ENCODE measurements around the gene LIFR.
"Not testable (repeated sequence)": the region's sequence is repeated elsewhere in the genome, so short reads cannot be mapped to it uniquely, and the experiment has no call there.

LIFR gene

GRCh38 chr5:38582293-38582974 lies 26.0 kb upstream of the LIFR start:
- no peak for DNase-seq

DNA sequence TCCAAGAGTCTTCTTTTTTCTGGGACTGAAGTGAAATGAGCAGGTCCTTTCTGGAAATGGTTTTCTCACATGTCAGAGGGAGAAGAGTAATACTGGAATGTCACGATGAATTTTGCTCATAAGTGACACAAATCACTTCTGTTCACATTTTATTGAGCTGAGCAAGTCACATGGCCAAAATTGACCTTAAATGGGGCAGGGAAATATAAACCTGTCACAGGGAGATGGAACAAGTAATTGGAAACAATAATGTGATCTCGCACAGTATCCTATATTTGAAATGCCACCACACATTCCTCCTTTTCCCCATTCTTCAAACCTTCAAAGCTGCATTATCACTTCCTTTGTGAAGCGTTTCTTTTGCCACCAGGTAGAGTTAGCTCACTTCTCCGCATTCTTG lies 25.2 kb upstream of the LIFR start:
- no peak for DNase-seq

GRCh38 chr5:38579105-38579504 lies 22.7 kb upstream of the LIFR start:
- DNase-seq: no peak

DNA sequence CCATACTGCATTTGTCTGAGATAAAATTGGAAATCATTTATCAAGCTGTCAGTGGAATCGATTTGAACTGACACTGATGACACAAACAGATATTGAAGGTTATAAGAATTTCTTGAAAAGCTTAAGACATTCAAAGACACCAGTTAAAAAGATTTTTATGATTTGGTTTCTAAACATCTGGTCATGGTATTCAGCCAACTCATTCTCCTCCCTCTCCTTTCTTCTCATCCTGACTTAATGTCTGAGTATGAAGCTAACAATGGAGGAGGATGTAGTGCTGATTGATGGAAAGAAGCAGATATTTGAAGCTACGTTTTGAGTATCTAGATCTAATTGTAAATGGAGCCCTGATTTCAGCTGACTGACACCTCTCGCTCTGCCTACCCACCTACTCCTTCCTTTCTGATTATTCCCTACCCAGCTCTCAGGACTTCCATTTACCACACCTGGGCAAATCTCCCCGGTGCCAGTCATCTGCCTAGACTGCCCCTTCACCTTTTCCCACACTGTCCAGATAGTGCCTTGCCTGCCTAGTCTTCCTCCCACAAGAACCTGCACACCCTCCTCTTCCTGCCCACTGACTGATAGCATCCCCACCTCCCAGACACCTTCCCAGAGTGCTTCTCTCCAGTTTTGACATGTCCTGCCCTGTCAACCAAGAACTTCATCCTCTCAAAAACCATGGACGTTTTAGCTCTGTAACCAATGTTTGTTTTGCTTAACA lies 20.7 kb upstream of the LIFR start:
- DNase-seq: no peak

GRCh38 chr5:38576442-38576841 lies 20.0 kb upstream of the LIFR start:
- DNase-seq: no peak

GRCh38 chr5:38575476-38575875 lies 19.0 kb upstream of the LIFR start:
- DNase-seq: no peak

GRCh38 chr5:38574009-38574408 lies 17.6 kb upstream of the LIFR start:
- DNase-seq: no peak

DNA sequence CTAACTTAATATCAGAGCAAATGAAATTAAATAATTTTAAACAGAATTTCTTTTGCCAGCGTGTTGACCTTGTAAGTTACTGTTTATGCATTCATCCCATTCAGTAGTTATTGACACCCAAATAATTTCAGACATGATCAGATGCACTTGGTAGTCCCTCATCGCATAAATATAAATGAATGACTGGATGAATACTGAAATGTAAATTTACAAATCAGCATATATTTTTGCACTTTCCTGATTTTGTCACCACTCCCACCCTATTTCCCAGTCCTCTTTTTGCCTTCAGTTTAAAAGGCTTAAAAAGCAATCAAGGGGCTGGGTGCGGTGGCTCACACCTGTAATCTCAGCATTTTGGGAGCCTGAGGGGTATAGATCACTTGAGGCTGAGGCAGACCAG lies 17.1 kb upstream of the LIFR start:
- DNase-seq: no peak

DNA sequence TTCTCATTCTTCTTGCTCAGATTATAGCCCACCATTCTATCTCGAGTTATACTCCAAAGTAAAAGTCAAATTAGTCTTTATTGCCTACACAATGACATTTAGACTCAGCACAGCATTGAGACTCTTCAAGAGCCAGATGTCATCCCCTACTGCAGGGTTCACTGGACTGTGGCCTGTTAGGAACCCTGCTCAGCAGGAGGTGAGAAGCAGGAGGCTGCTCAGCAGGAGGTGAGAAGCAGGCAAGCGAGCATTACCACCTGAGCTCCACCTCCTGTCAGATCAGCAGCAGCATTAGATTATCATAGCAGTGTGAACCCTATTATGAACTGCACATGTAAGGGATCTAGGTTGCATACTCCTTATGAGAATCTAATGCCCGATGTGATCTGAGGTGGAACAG lies 12.7 kb upstream of the LIFR start:
- no peak for DNase-seq

DNA sequence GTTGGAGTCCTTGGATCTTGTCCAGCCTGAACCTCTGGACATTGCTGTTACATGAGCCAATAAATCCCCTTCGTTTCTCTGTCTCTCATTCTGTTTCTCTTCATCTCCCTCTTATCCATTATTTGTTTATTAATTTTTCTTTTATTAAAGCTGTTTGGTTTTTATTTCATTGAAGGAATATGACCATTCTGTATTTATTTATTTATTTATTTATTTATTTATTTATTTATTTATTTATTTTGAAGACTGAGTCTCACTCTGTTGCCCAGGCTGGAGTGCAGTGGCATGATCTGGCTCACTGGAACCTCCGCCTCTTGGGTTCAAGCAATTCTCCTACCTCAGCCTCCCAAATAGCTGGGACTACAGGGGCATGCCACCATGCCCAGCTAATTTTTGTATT lies 10.9 kb upstream of the LIFR start:
- not testable (repeated sequence) for DNase-seq

- no peak for DNase-seq
Observed at GRCh38 chr5:38563624-38564023, 7.2 kb upstream of the LIFR start.

DNA sequence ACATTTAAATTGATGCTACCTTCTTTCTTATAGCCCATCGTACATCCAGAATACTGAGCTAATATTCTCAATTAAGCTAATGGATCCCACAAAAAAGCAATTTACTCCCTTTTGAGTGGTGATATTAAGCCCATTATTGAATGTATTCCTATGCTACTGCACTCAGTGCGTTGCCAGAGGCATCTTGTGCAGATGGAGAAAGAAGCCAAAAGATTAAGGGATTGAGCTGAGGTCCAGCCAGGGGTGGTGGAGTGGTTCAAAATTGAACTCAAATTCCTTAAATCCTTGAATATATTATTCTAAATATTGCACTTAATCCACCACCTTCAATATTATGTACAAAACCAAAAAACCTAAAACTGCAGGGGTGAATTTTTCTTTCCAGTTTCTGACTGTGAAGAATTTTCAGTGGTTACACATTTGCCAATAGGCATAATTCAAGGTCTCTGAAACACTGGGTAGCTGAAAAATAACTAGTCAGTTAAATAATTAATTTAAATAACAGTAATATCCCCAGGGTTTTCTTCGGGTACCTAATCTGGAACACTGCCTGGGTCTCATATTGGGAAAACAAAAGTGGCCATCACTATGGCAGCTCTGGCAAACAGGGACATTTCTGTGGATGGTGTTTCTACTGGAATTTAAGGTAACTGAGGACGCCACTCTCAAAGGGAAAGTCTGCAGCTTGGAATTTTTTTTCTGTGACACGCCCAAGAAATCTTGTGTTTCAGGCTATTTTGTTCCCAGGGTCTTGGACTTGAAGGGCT lies 6.2 kb upstream of the LIFR start:
- DNase-seq: no peak

DNA sequence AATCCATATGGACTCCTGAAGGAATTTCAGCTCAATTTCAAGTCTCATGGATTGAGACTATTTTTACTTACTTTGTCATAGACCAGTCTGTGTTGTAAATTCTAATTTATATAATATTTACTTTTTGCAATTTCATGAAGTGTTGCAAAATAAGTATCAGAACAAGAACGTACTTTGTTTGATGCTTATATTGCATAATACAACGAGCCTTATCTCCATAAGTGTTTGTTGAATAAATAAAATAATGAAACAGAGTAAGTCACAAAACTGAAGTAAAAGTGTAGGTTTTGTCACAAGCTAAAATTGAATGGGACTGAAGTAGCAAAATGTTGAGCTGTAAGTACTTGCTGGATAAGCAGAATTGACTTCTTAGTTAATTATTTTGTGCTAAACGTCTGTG lies 3.0 kb upstream of the LIFR start:
- DNase-seq: no peak

DNA sequence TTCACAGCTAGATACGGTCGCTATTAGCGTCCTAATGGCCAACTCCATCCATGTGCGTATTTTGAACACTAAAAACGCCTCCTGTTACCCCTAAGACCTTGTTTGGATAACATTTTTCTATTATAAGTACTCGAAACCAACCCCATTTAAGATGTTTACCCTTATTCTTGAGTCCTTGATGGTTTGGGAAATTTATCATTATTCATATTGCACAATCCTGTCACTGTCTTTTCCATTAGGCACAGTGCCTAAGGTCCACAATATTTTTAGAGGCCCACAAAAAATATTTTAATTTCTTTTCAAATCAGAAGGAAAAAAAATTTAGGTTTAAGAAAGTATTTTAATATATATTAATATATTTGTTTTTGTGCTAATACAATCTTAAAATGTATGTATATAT lies 1.3 kb upstream of the LIFR start:
- no peak for DNase-seq

- no peak for DNase-seq
Observed at GRCh38 chr5:38557308-38557710, 863 bp upstream of the LIFR start.

DNA sequence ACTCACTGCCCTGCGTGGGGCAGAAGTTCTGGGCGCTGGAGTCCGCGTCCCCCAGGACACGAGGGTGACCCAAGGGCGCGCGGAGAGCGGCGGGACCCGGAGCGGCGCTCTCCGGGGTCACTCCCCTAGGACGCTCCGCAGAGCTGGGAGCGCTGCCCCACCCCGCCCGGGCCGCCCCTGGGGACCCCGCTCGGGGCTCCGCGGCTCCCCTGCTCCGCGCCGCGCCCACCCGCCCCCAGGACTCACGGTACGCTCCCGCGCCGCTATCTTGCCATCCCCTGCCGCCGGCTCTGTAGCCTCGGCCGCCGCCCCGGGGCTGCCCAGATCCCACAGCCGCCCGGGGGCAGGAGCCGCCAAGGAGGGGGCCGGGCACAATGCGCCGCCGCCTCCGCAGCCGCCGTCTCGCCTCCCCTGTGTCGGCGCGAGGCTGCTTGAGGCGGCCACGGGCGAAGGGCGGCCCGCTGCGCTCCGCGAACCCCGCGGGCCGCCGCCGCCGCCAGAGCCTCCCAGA lies 303 bp downstream of the LIFR start:
- DNase-seq: no peak

DNA sequence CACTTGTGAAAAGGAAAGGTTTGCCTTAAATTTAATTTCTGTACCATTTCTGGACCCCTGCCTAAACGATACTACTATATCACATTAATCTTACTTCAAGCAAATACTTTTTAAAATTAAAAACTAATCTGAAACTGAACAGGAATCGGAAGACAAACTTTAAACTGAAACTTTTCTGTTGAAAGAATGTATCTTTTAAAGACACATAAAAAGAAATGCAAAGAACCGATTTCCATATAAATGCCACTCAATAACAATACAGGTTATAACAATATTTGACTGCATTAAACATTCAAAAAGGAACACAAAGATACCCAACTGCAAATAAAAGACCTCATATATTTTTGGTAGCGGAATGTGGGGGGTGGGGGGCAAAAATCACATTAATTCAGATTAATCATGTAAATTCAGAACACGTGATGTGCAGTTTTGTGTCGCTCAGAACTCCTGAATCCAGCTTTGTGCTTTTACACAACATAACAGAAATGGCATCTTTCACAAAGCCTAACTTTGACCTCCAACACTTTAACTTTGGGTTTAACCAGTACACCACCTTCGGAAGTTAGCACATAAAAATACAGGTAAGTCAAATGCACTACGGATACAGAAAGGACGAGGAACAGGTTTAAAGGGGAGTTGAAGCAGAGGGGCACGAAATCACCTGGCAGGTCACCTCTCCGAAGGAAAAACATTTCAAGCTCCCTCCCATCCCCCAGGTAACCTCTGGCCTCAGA lies 925 bp downstream of the LIFR start:
- no peak for DNase-seq

- DNase-seq: no peak
Observed at GRCh38 chr5:38554861-38555260, 1.6 kb downstream of the LIFR start.

DNA sequence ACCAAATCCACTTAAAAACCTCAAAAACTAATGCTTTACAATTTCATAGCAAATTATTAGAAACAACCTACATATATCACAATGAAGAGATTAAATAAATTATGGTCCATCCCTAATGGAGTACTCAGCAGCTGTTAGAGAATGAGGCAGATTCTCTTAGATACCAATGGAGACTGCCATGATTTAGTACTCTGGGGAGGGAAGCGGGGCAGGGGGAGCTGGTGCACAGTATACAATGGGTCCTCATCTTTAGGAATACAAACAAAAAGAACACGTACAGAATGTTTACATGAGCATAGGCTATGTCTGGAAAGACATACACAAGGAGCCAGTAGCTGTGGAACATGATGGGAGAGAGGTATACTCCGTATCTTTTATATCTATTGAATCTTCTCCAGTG lies 2.0 kb downstream of the LIFR start:
- DNase-seq: no peak

DNA sequence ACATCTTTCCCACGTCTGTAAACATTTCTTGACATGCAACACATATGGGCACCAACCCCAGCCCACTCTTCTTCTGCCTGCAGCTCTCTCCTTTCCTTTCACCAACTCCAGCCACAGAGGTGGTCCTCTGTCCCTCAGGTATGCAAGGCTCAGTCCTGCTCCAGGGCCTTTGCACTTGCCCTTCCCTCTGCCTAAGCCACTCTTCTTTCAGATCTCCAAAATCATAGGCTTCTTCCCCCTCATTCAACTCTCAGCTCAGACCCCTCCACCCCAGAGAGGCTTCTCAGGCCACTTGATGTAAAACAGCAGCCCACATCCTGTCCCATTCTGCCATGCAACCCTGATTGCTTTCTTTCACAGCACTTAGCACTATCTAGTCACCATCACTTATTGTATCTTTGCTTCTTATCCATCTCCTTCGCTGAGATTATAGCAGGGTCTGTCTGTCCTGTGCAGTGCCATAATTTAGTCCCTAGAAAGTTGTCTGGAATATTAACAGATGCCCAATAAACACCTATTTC lies 3.4 kb downstream of the LIFR start:
- DNase-seq: no peak

GRCh38 chr5:38551030-38552017 lies 5.1 kb downstream of the LIFR start:
- DNase-seq: no peak
